Upper lobe of left lung (tissue), 6 donors: Measurements from ENCODE around the gene TFF3. TPM values are rescaled to one million over a fixed set of nuclear protein-coding genes. Genes with fewer than 3 reads are reported as not detected.

ENCODE experiments used
- ATAC-seq, 2 donors: fragments of 200-7000 bp; cut with Tn5 transposase; one replicate each; pipeline ENCODE4 v1.9.1; 2022; ENCODE audit warnings: mild to moderate bottlenecking in 2 of 2, moderate library complexity in 2 of 2; ENCODE audit not compliant: low FRiP score in 2 of 2
- DNase-seq, 2 donors: peaks; one replicate each; pipeline ENCODE4 v3.0.0-alpha.2; 2019 to 2020
- H3K27ac ChIP-seq, 4 donors: fragments of 200-600 bp; sonication (generic); one replicate each; pipeline ENCODE4 v1.5.1; 2016 to 2019
- H3K27me3 ChIP-seq, 4 donors: fragments of 200-600 bp; sonication (generic); one replicate each; pipeline ENCODE4 v1.5.1; 2017 to 2019
- H3K36me3 ChIP-seq, 4 donors: fragments of 200-600 bp; sonication (generic); one replicate each; pipeline ENCODE4 v1.5.1; 2016 to 2019
- H3K4me1 ChIP-seq, 4 donors: fragments of 200-600 bp; sonication (generic); one replicate each; pipeline ENCODE4 v1.5.1; 2018 to 2019
- H3K4me3 ChIP-seq, 4 donors: fragments of 200-600 bp; sonication (generic); one replicate each; pipeline ENCODE4 v1.5.1; 2017 to 2019; ENCODE audit warnings: mild to moderate bottlenecking in 2 of 4, moderate library complexity in 1 of 4
- H3K9me3 ChIP-seq, 4 donors: fragments of 200-600 bp; sonication (generic); one replicate each; pipeline ENCODE4 v1.5.1; 2018 to 2019
- EP300 ChIP-seq, 4 donors: sonication (generic); formaldehyde crosslinking; IDR thresholded peaks; one replicate each; pipeline ENCODE4 v1.5.1; 2017; ENCODE audit warnings: antibody characterized with exemption in 4 of 4, control low read depth in 2 of 4
- POLR2A ChIP-seq, 4 donors: fragments of 450-650 bp; IDR thresholded peaks; one replicate each; pipeline ENCODE4 v1.5.1; 2016 to 2017; ENCODE audit warnings: antibody characterized with exemption in 4 of 4, mild to moderate bottlenecking in 2 of 4
- POLR2AphosphoS5 ChIP-seq, 2 donors: sonication (generic); formaldehyde crosslinking; IDR thresholded peaks; one replicate each; pipeline ENCODE4 v1.5.1; 2017; ENCODE audit warnings: antibody characterized with exemption in 2 of 2
- WGBS, 2 donors: methylation state at CpG; one replicate each; pipeline ENCODE4 v1.1.5; 2017 to 2018; 5-methylcytosine and 5-hydroxymethylcytosine counted together
- total RNA-seq, 6 donors: library from RNA; depleted of rRNA in 4 of 6; stranded (reverse); fragments of >200 nt in 4 of 6; gene quantifications; one replicate each; pipeline versions ENCODE4 v1.1.0 to v1.2.1, GENCODE V29; 2016 to 2021
- TF ChIP-seq, protein P1 (sequence below), 6 experiments: fragments of 450-650 bp in 4 of 6; fragments of 200-600 bp in 2 of 6; sonication (generic) in 2 of 6; IDR thresholded peaks; one replicate each; pipeline ENCODE4 v1.5.1; 2016 to 2019; ENCODE audit warnings: antibody characterized with exemption in 6 of 6
- donor health status: DM: no; HTN: no; CAD: no; lungs with moderate emphysema.
- donor health status: DM: no; HTN: yes; CAD: no; lungs with severe emphysema.

TFF3 gene
- total RNA-seq, 6 donors from 2014 or later, result 5.9 to 21.5 (median 18.2) TPM

DNA sequence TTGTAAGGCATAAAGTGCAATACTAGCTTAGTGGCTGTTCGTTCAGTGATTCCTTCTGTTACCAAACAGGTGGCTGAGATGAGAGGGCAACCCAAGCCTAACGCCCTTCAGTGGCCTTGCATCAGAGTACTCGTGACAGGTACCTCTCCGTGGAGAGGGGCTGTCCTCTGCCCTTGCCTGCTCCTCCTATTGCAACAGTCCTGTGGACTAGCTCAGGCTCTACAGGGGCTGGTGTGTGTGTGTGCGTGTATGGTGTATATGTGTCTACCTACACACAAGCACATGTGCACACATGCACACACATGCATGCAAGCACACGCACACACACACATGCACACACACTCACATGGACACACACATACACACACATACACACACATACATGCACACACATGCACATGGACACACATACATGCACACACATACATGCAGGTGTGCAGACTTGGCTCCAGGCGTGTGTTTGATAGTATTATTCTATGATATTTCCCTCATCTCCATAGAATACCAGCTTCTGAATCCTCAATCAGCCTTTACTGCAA, 15.1 kb downstream of the TFF3 start:
- Histone ChIP-seq H3K27ac (peak overlapping the region in 2 of 4 donors; percentile 4 to 53), H3K4me1 (peaks cover 7 to 22% (median 11%) of the 10 kb centered on the region in 4 donors), H3K27me3 (no peaks in the 10 kb centered on the region), H3K36me3 (peaks cover 0 to 26% (median 8%) of the 10 kb centered on the region in 4 donors), H3K9me3 (no peaks in the 10 kb centered on the region), H3K4me3 (no peak overlapping the region)
- WGBS, 2 donors, result 71 to 92% methylated on average over 2 to 7 of the region's 7 CpGs
- no peak for DNase-seq
- TF ChIP-seq POLR2A (IDR thresholded peaks at IDR 0.05) (no peak), EP300 (IDR thresholded peaks at IDR 0.05) (no peak), POLR2AphosphoS5 (IDR thresholded peaks at IDR 0.05) (no peak)
- TF ChIP-seq, protein P1, sequence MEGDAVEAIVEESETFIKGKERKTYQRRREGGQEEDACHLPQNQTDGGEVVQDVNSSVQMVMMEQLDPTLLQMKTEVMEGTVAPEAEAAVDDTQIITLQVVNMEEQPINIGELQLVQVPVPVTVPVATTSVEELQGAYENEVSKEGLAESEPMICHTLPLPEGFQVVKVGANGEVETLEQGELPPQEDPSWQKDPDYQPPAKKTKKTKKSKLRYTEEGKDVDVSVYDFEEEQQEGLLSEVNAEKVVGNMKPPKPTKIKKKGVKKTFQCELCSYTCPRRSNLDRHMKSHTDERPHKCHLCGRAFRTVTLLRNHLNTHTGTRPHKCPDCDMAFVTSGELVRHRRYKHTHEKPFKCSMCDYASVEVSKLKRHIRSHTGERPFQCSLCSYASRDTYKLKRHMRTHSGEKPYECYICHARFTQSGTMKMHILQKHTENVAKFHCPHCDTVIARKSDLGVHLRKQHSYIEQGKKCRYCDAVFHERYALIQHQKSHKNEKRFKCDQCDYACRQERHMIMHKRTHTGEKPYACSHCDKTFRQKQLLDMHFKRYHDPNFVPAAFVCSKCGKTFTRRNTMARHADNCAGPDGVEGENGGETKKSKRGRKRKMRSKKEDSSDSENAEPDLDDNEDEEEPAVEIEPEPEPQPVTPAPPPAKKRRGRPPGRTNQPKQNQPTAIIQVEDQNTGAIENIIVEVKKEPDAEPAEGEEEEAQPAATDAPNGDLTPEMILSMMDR (IDR thresholded peaks at IDR 0.05), result no peak
- ATAC-seq, result peak in 1 of 2 donors; percentile 6

- peaks cover 2 to 30% (median 10%) of the 10 kb centered on the region in 4 donors for H3K36me3 ChIP-seq
- TF ChIP-seq, protein P1 (IDR thresholded peaks at IDR 0.05), result no peak
- TF ChIP-seq EP300 (IDR thresholded peaks at IDR 0.05) (no peak), POLR2AphosphoS5 (IDR thresholded peaks at IDR 0.05) (no peak)
- H3K27me3 ChIP-seq, result no peaks in the 10 kb centered on the region
- H3K9me3 ChIP-seq, result no peaks in the 10 kb centered on the region
- peak in 1 of 2 donors; percentile 63 for ATAC-seq
- DNase-seq, result no peak
- WGBS, 2 donors, result 76 to 90% methylated on average over 3 to 20 of the region's 20 CpGs
- H3K4me3 ChIP-seq, result no peak overlapping the region
- peak overlapping the region in 2 of 4 donors; percentile 4 to 53 for H3K27ac ChIP-seq
- H3K4me1 ChIP-seq, result peaks cover 7 to 22% (median 11%) of the 10 kb centered on the region in 4 donors
These were observed 15.7 kb downstream of the TFF3 start for GRCh38 chr21:42299324-42300044.

DNA sequence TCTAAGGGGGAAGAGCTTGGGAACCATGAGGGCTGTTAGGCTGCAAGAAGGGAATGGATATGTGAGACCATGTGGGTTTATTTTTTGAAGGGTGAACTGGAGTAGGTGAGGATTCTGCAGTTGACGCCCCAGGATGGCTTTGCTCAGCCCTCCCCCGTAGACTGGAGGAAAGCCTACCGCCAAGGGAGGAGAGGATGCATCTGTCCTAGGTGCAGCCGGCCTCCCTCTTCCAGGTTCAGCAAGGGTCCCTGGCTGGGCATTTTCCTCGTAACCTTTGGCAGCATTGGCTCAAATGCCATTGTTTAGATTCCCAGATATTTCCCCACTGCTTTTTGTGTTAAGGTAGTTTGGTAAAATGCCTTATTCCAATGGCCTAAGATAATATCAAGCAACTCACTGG, 16.6 kb downstream of the TFF3 start:
- WGBS, 2 donors, result 86 to 87% methylated on average over 5 of the region's 5 CpGs
- H3K4me3 ChIP-seq, result no peak overlapping the region
- no peak for ATAC-seq
- peaks cover 2 to 36% (median 14%) of the 10 kb centered on the region in 4 donors for H3K36me3 ChIP-seq
- no peaks in the 10 kb centered on the region for H3K9me3 ChIP-seq
- DNase-seq, result no peak
- H3K27ac ChIP-seq, result peak overlapping the region in 1 of 4 donors; percentile 4
- H3K4me1 ChIP-seq, result peaks cover 7 to 22% (median 11%) of the 10 kb centered on the region in 4 donors
- TF ChIP-seq, protein P1 (IDR thresholded peaks at IDR 0.05), result no peak
- no peak for TF ChIP-seq EP300 (IDR thresholded peaks at IDR 0.05)
- TF ChIP-seq POLR2A (IDR thresholded peaks at IDR 0.05), result no peak
- no peak for TF ChIP-seq POLR2AphosphoS5 (IDR thresholded peaks at IDR 0.05)
- H3K27me3 ChIP-seq, result no peaks in the 10 kb centered on the region

DNA sequence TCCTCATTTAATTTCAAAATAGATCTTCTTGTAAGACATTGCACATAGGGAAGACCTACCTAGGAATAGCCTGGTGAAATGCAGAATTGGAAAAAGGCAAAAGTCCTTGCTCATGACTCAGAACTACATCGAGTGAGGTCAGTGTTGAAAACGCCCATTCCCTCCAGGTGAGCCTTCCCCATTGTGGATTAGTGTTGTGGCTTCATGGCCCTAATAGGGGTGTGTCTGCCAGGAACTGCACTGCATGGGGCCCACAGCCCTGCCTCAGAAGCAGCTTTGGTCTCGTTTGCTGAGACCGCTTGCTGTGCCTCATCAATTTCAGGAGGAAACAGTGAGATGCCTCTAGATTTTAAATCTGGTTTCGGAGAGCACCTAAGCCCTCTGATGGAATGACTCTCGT, 17.0 kb downstream of the TFF3 start:
- Histone ChIP-seq H3K27ac (peak overlapping the region in 1 of 4 donors; percentile 4), H3K4me3 (no peak overlapping the region), H3K9me3 (no peaks in the 10 kb centered on the region), H3K36me3 (peaks cover 2 to 39% (median 14%) of the 10 kb centered on the region in 4 donors), H3K27me3 (no peaks in the 10 kb centered on the region), H3K4me1 (peaks cover 7 to 22% (median 11%) of the 10 kb centered on the region in 4 donors)
- 79 to 83% methylated on average over 6 of the region's 6 CpGs for WGBS, 2 donors
- ATAC-seq (no peak), DNase-seq (no peak)
- TF ChIP-seq POLR2AphosphoS5 (IDR thresholded peaks at IDR 0.05) (no peak), EP300 (IDR thresholded peaks at IDR 0.05) (no peak), POLR2A (IDR thresholded peaks at IDR 0.05) (no peak)
- TF ChIP-seq, protein P1 (IDR thresholded peaks at IDR 0.05), result no peak
